HG03139 (cell line): ENCODE results near the gene SURF4.
"Not testable (repeated sequence)": the region's sequence is repeated elsewhere in the genome, so short reads cannot be mapped to it uniquely, and the experiment has no call there.

Experiments
- ATAC-seq: cut with Tn5 transposase; IDR thresholded peaks from one replicate; pipeline ENCODE4 v1.9.1; 2021; ENCODE audit not compliant: unreplicated experiment

SURF4 gene

DNA sequence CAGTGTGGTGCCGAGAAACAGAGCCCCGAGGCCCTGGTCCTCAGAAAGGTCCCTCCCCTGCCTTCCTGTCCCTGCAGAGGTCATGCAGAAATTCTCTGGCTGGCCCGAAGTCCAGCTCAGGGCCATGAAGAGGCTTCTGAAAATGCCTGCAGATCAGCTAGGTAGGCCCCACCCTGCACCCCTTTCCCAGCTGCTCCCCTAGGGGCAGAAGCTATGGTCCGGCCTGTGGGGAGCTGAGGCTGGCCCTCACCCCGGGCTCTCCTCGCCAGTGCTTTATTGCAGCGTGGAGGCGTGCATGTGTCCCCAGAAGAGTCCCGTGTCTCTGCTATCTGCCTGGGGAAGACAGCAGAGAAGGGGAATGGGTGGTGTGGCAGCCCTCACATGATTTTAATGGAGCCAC is 22.0 kb upstream of the SURF4 start:
- ATAC-seq = no peak

- no peak for ATAC-seq
These were observed 21.5 kb upstream of the SURF4 start for GRCh38 chr9:133397370-133397769.

DNA sequence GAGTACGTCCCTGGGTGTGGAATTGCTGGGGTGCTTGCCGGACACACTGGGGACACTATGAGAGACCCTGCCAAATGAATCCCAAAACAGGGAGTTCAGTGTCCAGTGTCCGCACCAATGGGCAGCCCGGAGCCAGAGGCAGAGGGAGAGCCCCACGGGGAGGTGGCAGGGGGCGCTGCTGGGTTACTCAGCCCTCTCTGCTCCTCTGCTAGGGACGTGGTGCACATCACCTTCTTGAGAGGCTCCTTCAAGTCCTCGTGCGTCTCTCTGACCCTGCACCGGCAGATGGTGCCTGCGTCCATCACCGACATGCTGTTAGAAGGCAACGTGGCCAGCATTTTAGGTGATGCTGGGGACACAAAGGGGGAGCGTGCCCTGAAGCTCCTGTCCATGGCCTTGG is 21.1 kb upstream of the SURF4 start:
- no peak for ATAC-seq

GRCh38 chr9:133394687-133395271 is 18.9 kb upstream of the SURF4 start:
- no peak for ATAC-seq

DNA sequence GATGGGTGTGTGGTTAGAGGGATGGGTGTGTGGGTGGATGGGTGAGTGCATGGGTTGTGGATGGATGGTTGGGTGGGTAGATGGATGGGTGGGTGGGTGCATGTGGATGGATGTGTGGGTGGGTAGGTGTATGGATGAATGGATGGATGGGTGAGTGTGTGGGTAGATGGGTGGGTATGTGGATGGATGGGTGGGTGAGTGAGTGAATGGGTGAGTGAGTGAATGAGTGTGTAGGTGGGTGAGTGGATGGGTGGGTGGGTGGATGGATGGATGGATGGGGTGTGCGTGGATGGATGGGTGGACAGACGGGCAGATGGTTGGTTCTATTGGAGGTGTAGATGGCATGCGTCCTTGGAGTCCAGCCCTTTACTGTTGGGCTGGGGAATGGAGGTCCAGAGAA is 17.5 kb upstream of the SURF4 start:
- ATAC-seq = no peak

DNA sequence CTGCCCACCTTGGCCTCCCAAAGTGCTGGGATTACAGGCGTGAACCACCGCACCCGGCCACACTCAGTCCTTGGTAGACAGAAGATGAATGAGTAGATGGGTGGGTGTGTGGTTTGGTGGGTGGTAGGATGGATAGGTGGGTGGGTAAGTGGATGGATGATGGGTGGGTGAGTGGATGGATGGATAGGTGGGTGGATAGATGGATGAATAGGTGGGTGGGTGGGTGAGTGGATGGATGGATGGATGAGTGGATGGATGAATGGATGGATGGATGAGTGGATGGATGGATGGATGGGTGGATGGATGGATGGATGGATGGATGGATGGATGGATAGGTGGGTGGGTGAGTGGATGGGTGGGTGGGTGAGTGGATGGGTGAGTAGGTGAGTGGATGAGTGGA is 16.4 kb upstream of the SURF4 start:
- ATAC-seq = not testable (repeated sequence)

DNA sequence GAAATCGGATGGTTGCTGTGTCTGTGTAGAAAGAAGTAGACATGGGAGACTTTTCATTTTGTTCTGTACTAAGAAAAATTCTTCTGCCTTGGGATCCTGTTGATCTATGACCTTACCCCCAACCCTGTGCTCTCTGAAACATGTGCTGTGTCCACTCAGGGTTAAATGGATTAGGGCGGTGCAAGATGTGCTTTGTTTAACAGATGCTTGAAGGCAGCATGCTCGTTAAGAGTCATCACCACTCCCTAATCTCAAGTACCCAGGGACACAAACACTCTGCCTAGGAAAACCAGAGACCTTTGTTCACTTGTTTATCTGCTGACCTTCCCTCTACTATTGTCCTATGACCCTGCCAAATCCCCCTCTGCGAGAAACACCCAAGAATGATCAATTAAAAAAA is 15.6 kb upstream of the SURF4 start:
- not testable (repeated sequence) for ATAC-seq

DNA sequence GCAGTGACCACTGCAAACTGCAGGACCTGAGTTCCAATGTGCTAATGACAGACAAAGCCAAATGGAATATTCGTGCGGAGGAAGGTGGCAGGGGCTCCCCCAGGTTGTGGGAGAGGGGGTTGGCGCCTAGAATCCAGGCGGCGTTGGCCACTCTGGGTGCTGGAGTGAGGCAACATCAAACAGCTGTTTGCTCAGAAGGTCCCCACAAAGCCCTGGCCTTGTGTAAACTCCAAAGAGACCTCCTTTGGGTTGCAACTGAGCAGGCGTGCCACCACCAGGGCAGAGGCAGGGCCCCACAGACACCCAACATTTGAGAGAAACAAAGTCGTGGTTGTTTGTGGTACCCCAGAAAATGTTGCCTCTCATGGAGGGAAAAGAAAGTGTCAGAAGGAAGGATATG is 14.9 kb upstream of the SURF4 start:
- no peak for ATAC-seq

GRCh38 chr9:133389562-133389961 is 13.7 kb upstream of the SURF4 start:
- ATAC-seq = no peak

- ATAC-seq = no peak
These were observed 13.2 kb upstream of the SURF4 start for GRCh38 chr9:133389025-133389557.

GRCh38 chr9:133387680-133388079 is 11.8 kb upstream of the SURF4 start:
- no peak for ATAC-seq

GRCh38 chr9:133386338-133386737 is 10.5 kb upstream of the SURF4 start:
- ATAC-seq = no peak

DNA sequence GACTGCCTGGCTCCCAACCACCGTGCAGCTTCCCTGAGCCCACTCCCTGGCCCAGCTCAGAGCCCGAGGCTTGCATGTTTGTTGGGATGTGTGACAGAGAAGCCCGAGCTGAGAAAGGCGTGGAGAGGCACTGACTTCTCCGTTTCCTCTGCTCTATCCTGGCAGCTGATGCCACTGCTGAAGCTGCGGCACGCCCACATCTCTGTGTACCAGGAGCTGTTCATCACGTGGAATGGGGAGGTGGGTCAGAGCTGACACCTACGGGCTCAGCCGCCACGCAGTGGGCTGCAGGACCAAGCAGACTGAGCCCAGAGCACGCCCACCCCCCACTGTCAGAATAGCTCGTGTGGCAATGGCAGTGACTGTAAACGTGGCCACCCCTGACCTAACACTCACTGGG is 9.6 kb upstream of the SURF4 start:
- ATAC-seq = no peak

- ATAC-seq = no peak
These were observed 9.0 kb upstream of the SURF4 start for GRCh38 chr9:133384736-133385321.

GRCh38 chr9:133383438-133383837 is 7.6 kb upstream of the SURF4 start:
- ATAC-seq = no peak

- ATAC-seq = no peak
These were observed 6.8 kb upstream of the SURF4 start for GRCh38 chr9:133382507-133383141.

DNA sequence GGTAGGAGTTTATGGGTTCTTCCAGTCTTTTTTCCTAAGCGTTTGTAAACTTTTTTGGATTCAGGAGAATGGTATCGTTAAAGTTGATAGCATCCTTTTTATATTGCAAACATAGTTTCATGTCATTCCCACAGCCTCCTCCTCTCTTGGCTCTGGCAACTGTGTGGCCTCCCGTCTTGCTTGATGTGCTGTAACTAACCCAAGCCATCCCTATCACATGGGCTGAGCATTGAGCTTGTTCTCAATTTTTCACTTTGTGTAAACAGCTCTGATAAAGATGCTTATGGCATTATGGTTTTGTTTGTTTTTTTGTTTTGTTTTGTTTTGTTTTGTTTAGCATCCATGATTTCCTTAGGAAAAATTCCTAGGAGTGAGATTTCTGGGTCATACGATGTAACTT is 4.9 kb upstream of the SURF4 start:
- no peak for ATAC-seq

DNA sequence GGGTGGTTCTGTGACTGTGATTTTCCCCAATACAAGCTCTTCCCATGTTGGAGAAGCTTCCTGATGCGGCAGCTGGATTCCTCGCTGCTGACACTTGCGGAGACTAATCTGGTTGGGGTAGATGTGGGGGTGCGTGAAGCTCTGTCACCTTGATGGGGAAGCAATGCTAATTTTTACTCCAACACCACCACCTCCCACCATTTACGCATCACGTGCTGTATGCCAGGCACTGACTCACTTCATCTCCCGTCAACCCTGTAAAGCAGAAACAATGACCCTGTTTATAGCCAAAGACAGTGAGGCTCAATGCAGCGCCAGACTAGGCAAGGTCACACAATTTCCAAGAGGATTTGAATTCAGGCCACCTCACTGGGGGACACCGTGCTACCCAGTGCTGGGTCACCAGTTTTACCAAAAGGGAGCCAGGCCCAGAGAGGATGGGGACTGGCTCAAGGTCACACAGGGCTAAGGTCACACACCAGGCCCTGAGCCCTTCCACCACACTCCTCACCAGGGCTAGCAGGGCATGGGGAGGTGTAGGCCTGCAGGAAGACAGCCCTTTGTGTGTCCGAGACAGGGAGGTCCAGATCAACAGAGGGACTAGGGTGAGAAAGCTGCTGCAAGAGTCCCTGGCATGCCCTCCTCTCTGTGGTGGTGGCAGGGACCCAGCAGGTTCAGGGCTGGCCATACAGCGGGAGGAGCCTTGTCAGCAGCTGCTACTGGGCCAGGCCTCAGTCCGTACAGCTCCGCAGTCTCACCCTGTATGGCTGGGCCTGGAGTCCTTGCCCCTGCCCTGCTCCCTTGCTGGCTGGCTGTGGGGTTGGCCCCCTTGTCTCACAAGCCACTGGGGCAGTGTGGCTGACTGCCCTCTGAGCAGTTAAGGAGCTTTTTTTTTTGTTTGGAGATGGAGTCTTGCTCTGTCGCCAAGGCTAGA is 3.6 kb upstream of the SURF4 start:
- no peak for ATAC-seq

DNA sequence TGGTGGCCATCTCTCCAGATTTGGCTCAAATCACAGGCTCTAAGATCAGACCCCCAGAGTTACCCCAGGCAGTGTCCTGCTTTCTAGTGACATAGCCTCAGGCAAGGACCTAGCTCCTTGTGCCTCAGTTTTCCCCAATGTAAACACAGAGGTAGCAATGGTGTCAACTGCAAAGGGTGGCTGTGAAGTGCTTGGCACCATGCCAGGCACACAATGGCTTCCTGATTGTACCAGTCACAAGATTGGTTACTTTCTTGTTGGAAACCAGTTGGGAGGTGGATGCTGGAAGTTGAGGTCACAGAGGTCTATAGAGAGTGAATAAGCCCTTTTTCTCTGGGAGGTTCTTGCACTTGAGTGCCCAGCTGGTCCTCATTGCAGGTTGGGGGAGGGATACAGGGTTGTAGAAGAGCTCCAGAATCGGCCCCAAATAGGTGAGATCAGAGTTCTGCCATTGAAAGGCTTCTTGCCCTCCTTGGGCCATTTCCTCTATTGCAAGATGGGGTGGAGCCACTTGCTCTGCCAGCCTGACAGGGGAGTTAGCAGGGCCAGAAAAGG is 2.6 kb upstream of the SURF4 start:
- ATAC-seq = no peak

GRCh38 chr9:133377721-133378216 is 1.9 kb upstream of the SURF4 start:
- no peak for ATAC-seq

DNA sequence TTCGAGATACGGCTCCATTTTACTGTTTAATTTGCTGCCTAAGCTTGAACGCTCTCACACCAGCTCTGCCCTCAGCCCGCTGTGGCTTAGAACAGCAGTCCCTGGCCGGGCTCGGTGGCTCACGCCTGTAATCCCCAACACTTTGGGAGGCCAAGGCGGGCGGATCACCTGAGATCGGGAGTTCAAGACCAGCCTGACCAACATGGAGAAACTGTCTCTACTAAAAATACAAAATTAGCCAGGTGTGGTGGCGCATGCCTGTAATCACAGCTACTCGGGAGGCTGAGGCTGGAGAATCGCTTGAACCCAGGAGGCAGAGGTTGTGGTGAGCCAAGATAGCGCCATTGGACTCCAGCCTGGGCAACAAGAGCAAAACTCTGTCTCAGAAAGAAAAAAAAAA is 1.4 kb upstream of the SURF4 start:
- not testable (repeated sequence) for ATAC-seq
